ENCODE data around the gene MSTN.
A peak's percentile ranks its signal among the peaks of the same experiment; 100 is the strongest.

DNA sequence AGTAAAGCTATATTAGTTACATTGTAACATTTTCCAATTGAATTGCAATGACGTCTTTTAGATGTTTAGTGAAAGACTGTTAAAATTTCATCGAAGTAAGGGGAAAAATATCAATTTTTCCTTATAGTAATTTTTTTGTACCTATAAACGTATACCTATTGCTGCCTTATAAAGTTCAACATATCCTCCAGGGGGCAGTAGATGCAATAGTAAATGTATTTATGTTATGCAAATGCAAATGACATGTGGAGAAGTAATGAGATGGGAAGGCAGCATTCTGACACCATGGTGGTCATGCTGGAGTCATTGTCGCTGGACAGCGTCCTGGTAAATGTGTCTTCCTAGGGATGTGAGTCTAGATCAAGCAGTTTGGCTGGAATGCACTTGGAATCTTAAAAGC, 38.7 kb downstream of the MSTN start:
- TF ChIP-seq CTCF (IDR thresholded peaks at IDR 0.05; ENCODE audit: low read length) (peak; percentile 49), EZH2 (IDR thresholded peaks at IDR 0.05; ENCODE audit: borderline replicate concordance, low read length) (no peak)

All from OCI-LY1 (cell line).